ENCODE data around the gene TP63.
"Not testable (repeated sequence)": the region's sequence is repeated elsewhere in the genome, so short reads cannot be mapped to it uniquely, and the experiment has no call there.

Gene TP63

GRCh38 chr3:189726277-189726676 is 95.1 kb downstream of the TP63 start:
- no peak for DNase-seq (ENCODE audit: low read depth in 2 of 2)

DNA sequence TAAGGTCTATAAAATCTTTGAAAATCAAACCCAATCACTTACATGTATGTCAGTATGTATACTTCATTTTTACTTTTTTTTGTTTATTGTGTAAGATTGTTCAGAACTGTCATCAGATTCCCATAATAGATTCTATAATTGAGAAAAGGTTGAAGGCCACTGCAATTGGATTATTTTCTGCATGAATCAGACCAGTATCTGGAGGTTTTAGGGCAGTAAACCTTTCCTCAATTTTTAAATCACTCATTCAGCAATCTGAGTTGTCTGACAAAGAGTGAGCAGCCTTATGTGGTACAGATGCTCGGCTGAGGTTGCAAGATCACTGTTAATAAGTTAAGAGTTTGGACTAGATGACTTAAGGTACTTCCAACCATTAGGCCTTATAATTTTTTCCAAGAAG is 96.0 kb downstream of the TP63 start:
- DNase-seq (ENCODE audit: low read depth in 2 of 2): no peak

- no peak for DNase-seq (ENCODE audit: low read depth in 2 of 2)
Observed at GRCh38 chr3:189727898-189728297, 96.7 kb downstream of the TP63 start.

- DNase-seq (ENCODE audit: low read depth in 2 of 2): no peak
Observed at GRCh38 chr3:189728915-189729314, 97.7 kb downstream of the TP63 start.

GRCh38 chr3:189734061-189734460 is 102.9 kb downstream of the TP63 start:
- no peak for DNase-seq (ENCODE audit: low read depth in 2 of 2)

DNA sequence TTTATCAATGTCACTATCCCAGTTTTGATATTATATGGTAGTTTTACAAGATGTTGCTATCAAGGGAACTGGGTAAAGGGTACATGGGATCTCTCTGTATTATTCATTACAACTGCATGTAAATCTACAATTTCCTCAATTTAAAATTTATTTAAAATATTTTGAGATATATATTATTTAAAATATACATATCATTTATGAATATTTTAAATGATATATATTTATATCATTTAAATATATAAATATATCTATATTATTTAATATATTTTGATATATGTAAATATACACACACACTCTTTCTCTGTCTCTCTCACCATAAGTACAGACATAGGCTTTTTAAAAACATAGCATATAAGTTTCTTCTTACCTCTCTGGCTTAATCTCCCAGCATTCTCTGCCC is 104.7 kb downstream of the TP63 start:
- no peak for DNase-seq (ENCODE audit: low read depth in 2 of 2)

DNA sequence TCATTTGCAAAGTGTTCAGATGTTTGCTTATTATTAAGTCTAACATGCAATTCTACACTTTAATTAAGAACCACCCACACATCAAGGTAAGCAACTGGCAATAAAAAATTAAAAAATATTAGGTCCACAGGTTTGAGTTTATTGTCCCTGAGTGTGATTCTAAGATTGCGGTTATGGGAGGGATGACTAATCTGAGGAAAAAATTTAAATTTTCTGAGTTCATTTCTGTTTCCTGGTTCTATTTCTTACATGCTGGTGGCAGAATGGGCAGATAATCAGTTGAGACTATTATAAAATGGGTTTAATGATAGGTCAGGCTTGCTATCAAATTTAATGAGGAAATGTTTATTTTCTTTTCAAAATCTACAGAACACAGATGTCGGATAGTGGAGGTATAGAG is 105.9 kb downstream of the TP63 start:
- no peak for DNase-seq (ENCODE audit: low read depth in 2 of 2)

GRCh38 chr3:189737619-189738018 is 106.4 kb downstream of the TP63 start:
- DNase-seq (ENCODE audit: low read depth in 2 of 2): no peak

- DNase-seq (ENCODE audit: low read depth in 2 of 2): no peak
Observed at GRCh38 chr3:189739378-189739777, 108.2 kb downstream of the TP63 start.

DNA sequence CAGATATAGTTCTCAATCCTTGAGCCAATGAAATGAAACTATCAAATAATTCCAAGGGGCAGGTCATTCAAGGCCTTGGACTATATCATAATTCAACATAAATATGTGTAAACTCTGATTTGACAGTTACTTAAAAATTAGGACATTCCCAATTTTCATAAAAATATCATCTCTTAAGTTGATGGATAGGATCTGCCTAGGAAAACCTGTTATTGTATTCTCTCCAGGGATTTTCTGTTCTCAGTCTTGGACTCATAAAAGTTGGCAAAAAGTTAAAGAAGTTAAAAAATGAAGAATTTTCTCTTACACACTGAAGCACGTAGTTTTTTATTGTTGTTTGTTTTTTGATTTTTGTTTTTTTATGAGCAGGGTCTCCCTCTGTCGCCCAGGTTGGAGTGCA is 109.0 kb downstream of the TP63 start:
- DNase-seq (ENCODE audit: low read depth in 2 of 2): no peak

GRCh38 chr3:189744235-189744634 is 113.0 kb downstream of the TP63 start:
- peak in 1 of 2 experiments; percentile 1 for DNase-seq (ENCODE audit: low read depth in 2 of 2)

DNA sequence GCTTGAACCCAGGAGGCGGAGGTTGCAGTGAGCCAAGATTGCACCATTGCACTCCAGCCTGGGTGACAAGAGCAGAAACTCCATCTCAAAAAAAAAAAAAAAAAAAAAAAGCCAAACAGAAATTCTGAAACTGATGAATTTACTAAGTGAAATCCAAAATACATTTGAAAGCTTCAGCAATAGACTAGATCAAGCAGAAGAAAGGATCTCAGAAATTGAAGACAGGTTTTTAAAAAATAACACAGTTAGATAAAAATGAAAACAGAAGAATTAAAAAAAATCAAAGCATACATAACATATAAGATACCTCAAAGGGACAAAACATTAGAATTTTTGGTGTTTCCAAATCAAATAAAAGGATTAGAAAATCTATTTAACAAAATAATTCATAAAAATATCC is 114.4 kb downstream of the TP63 start:
- DNase-seq (ENCODE audit: low read depth in 2 of 2): no peak

- no peak for DNase-seq (ENCODE audit: low read depth in 2 of 2)
Observed at GRCh38 chr3:189748046-189748445, 116.9 kb downstream of the TP63 start.

- DNase-seq (ENCODE audit: low read depth in 2 of 2): not testable (repeated sequence)
Observed at GRCh38 chr3:189750972-189751371, 119.8 kb downstream of the TP63 start.

- DNase-seq (ENCODE audit: low read depth in 2 of 2): no peak
Observed at GRCh38 chr3:189754356-189754755, 123.2 kb downstream of the TP63 start.

DNA sequence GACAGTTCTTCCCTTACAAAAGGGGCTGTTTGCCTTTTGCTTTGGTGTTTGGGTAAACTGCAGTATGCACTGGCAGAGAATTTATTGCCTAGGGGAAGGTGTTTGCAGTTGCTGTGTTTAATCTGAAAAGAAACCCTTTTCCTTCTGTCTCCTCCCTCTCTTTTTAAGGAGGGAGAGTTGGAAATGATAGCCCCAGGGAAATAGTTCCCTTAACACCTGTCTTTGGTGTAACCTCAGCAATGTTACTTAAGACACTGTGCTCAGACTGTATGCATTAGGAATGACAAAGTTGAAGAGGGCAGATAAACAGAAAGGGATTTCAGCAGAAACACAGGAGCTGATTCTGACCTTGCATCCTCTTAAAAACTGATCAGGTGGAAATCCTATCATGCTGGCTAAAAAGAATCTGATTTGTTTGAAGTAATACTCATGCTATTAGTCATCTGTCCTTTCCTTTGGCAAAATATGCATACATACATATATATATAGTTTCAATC is 125.4 kb downstream of the TP63 start:
- DNase-seq (ENCODE audit: low read depth in 2 of 2): no peak

- DNase-seq (ENCODE audit: low read depth in 2 of 2): no peak
Observed at GRCh38 chr3:189758186-189758585, 127.0 kb downstream of the TP63 start.

- no peak for DNase-seq (ENCODE audit: low read depth in 2 of 2)
Observed at GRCh38 chr3:189766416-189766815, 135.2 kb downstream of the TP63 start.

DNA sequence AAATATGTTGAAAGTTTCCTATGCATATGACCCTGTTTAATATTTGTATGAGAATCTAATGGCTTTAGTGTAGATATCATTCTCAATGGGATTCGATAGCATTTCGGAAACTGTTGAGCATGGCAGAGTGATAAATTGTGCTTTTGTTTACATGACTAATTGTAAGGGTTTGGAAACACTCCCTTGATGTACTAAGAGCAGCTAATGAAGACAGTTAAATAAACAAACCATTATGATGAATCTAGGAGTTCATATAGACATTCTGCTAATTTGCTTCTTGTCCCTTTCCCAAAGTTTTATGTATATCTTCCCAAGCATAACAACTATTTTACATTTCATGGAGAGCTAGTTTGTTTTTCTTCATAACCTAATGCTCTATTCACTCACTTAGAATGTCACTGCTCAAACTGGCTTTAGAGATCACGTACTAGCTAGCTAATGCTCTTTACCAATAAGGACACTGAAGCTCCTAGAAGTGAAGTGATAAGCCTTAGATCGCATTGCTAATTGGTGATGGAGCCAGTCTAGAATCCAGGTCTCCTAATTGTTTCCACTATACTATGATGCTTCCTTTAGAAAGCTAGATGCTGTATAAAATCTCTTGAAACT is 140.8 kb downstream of the TP63 start:
- DNase-seq (ENCODE audit: low read depth in 2 of 2): no peak

DNA sequence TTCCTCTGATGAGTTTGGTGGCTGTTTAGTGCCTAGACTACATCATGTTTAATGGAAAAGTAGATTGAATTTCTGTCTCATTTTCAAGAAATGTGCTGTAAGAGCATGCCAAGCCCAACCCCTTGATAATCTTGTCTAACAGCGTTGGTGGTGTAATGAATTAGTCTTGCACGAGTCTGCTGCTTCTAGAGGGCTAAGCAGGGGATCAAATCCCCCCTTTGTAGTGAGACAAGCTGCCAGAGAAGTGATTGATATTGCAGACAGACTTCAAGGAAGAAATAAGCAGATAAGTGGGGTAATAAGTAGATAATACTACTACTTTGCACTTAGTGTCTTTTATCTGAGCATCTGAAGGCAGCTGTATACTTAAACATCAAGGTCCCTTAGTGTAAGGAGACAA is 141.4 kb downstream of the TP63 start:
- DNase-seq (ENCODE audit: low read depth in 2 of 2): no peak

GRCh38 chr3:189773056-189773455 is 141.9 kb downstream of the TP63 start:
- DNase-seq (ENCODE audit: low read depth in 2 of 2): no peak

- DNase-seq (ENCODE audit: low read depth in 2 of 2): no peak
Observed at GRCh38 chr3:189776149-189776824, 145.1 kb downstream of the TP63 start.

DNA sequence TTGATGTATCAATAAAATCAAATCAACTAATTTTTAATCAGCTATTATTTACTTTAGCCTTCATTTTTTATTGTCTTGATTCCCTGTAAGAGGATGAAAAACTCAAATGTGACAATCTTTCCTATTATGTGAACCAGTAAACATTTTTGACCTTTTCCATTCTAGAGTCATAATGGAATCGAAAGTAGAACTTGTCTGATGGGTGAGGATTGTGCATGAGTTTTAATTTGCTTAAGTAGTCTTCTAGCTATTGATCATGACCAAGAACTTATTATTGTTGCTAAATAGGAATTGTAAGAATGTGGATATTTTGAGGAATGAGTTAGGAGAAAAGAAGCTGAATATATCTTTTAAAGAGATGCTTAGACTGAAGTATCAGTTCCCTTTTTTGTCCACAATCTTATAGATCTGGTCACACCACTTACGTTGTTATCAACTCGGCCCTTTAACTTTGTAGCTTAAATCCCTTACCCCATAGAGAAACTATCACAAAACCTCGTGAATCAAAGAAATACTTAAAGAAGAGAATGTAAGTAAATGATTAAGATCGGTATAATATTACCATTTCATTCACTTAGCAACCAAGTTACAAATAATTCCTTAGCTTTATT is 147.3 kb downstream of the TP63 start:
- DNase-seq (ENCODE audit: low read depth in 2 of 2): no peak
